Trophoblast cell (in vitro differentiated cells and primary cell): ENCODE measurements around the gene PARD6A.

Experiments used
- DNase-seq, 2 donors: peaks; one replicate each; pipeline ENCODE4 v3.0.0-alpha.2; 2016
- H2AFZ ChIP-seq: 2 replicates; pipeline ENCODE4 v1.6.1; 2013; ENCODE audit warnings: low read length, moderate library complexity, mild to moderate bottlenecking; ENCODE audit not compliant: insufficient read depth, poor library complexity
- H2AK5ac ChIP-seq: 2 replicates; pipeline ENCODE4 v1.6.1; 2013; ENCODE audit warnings: mild to moderate bottlenecking, low read length
- H2BK120ac ChIP-seq: 2 replicates; pipeline ENCODE4 v1.6.1; 2013; ENCODE audit warnings: low read length, mild to moderate bottlenecking, moderate library complexity; ENCODE audit not compliant: insufficient read depth, poor library complexity
- H2BK12ac ChIP-seq: 2 replicates; pipeline ENCODE4 v1.6.1; 2013; ENCODE audit warnings: mild to moderate bottlenecking, low read length, moderate library complexity
- H2BK5ac ChIP-seq: 2 replicates; pipeline ENCODE4 v1.6.1; 2013; ENCODE audit warnings: low read length, low read depth, moderate library complexity, mild to moderate bottlenecking; ENCODE audit not compliant: poor library complexity
- H3K14ac ChIP-seq: 2 replicates; pipeline ENCODE4 v1.6.1; 2013; ENCODE audit warnings: mild to moderate bottlenecking, low read length
- H3K18ac ChIP-seq: 2 replicates; pipeline ENCODE4 v1.6.1; 2013; ENCODE audit warnings: mild to moderate bottlenecking, low read length
- H3K23ac ChIP-seq: 2 replicates; pipeline ENCODE4 v1.6.1; 2013; ENCODE audit warnings: low read length
- H3K27ac ChIP-seq: 2 replicates; pipeline ENCODE4 v1.5.1; 2013; ENCODE audit warnings: low read depth, mild to moderate bottlenecking, inconsistent platforms, low read length, moderate library complexity
- H3K27me3 ChIP-seq: 2 replicates; pipeline ENCODE4 v1.6.1; 2013; ENCODE audit warnings: inconsistent platforms, mild to moderate bottlenecking, low read length, moderate library complexity; ENCODE audit not compliant: insufficient read depth
- H3K36me3 ChIP-seq, 2 experiments: 1 replicate in 1 of 2; 2 replicates in 1 of 2; pipeline ENCODE4 v1.6.1; 2013; ENCODE audit warnings: low read length in 2 of 2, mild to moderate bottlenecking in 2 of 2, moderate library complexity in 1 of 2; ENCODE audit not compliant: insufficient read depth in 2 of 2, control insufficient read depth in 1 of 2
- H3K4ac ChIP-seq: 2 replicates; pipeline ENCODE4 v1.6.1; 2013; ENCODE audit warnings: low read depth, mild to moderate bottlenecking, low read length, moderate library complexity
- H3K4me1 ChIP-seq, 2 experiments: 1 replicate in 1 of 2; 2 replicates in 1 of 2; pipeline ENCODE4 v1.6.1; 2013; ENCODE audit warnings: low read length in 2 of 2, mild to moderate bottlenecking in 2 of 2, moderate library complexity in 1 of 2; ENCODE audit not compliant: insufficient read depth in 2 of 2, control insufficient read depth in 1 of 2
- H3K4me2 ChIP-seq: 2 replicates; pipeline ENCODE4 v1.6.1; 2013; ENCODE audit warnings: inconsistent platforms, mild to moderate bottlenecking, low read length, moderate library complexity
- H3K4me3 ChIP-seq: 2 replicates; pipeline ENCODE4 v1.5.1; 2013; ENCODE audit warnings: mild to moderate bottlenecking, low read depth, low read length, inconsistent platforms
- H3K79me1 ChIP-seq: one replicate; pipeline ENCODE4 v1.6.1; 2013; ENCODE audit warnings: low read length
- H3K79me2 ChIP-seq: 2 replicates; pipeline ENCODE4 v1.6.1; 2013; ENCODE audit warnings: low read length, mild to moderate bottlenecking; ENCODE audit not compliant: control insufficient read depth, insufficient read depth, poor library complexity
- H3K9ac ChIP-seq: 2 replicates; pipeline ENCODE4 v1.6.1; 2013; ENCODE audit warnings: mild to moderate bottlenecking, low read length
- H3K9me3 ChIP-seq: 2 replicates; pipeline ENCODE4 v1.6.1; 2013; ENCODE audit warnings: low read depth, mild to moderate bottlenecking, control low read depth, inconsistent platforms, low read length; ENCODE audit not compliant: insufficient read depth
- H4K12ac ChIP-seq: 2 replicates; pipeline ENCODE4 v1.6.1; 2013; ENCODE audit warnings: low read depth, mild to moderate bottlenecking, low read length, moderate library complexity
- H4K8ac ChIP-seq: 2 replicates; pipeline ENCODE4 v1.6.1; 2013; ENCODE audit warnings: low read depth, mild to moderate bottlenecking, low read length, moderate library complexity
- H4K91ac ChIP-seq: one replicate; pipeline ENCODE4 v1.6.1; 2013; ENCODE audit warnings: low read depth, mild to moderate bottlenecking, low read length, moderate library complexity
- WGBS: extraction: QIAGEN DNeasy Blood & Tissue Kit; methylation state at CpG from one replicate; pipeline ENCODE4 v1.1.7; 2013; ENCODE audit warnings: missing lambda C conversion rate; ENCODE audit not compliant: insufficient read length, insufficient coverage; ENCODE audit errors: extremely low coverage; 5-methylcytosine and 5-hydroxymethylcytosine counted together

Gene PARD6A

GRCh38 chr16:67694611-67695010 lies 33.9 kb downstream of the PARD6A start:
- Histone ChIP-seq H2BK5ac (no peak overlapping the region), H3K4me3 (no peak overlapping the region), H4K91ac (no peak overlapping the region), H2AFZ (no peak overlapping the region), H3K9ac (no peak overlapping the region), H3K4me2 (no peak overlapping the region), H3K79me1 (peaks cover 2% of the 10 kb centered on the region), H3K36me3 (peaks cover 0 to 3% of the 10 kb centered on the region in 2 experiments), H2BK12ac (no peak overlapping the region), H3K9me3 (peaks cover 3% of the 10 kb centered on the region), H3K23ac (no peak overlapping the region), H4K8ac (no peak overlapping the region), H4K12ac (no peak overlapping the region), H3K27me3 (no peaks in the 10 kb centered on the region), H3K4ac (no peak overlapping the region), H2AK5ac (no peak overlapping the region), H3K18ac (no peak overlapping the region), H3K79me2 (no peaks in the 10 kb centered on the region), H3K14ac (no peak overlapping the region), H3K27ac (no peak overlapping the region), H2BK120ac (no peak overlapping the region), H3K4me1 (peaks cover 11 to 13% of the 10 kb centered on the region in 2 experiments)
- no CpG with 5 or more reads among the region's 2 CpGs for WGBS
- no peak for DNase-seq

GRCh38 chr16:67697422-67698185 lies 36.8 kb downstream of the PARD6A start:
- Histone ChIP-seq H3K27me3 (no peaks in the 10 kb centered on the region), H3K9ac (no peak overlapping the region), H4K12ac (no peak overlapping the region), H3K4me3 (no peak overlapping the region), H3K79me1 (peaks cover 2% of the 10 kb centered on the region), H2AK5ac (no peak overlapping the region), H3K23ac (no peak overlapping the region), H3K27ac (peak overlapping the region; percentile 45), H3K4me2 (no peak overlapping the region), H3K4ac (no peak overlapping the region), H2BK120ac (no peak overlapping the region), H4K91ac (peak overlapping the region; percentile 39), H3K14ac (no peak overlapping the region), H2AFZ (no peak overlapping the region), H3K4me1 (peaks cover 11 to 13% of the 10 kb centered on the region in 2 experiments), H3K79me2 (no peaks in the 10 kb centered on the region), H3K9me3 (peaks cover 3% of the 10 kb centered on the region), H3K18ac (peak overlapping the region; percentile 33), H3K36me3 (peaks cover 2 to 3% of the 10 kb centered on the region in 2 experiments), H4K8ac (peak overlapping the region; percentile 7), H2BK12ac (peak overlapping the region; percentile 39), H2BK5ac (no peak overlapping the region)
- WGBS = no CpG with 5 or more reads among the region's 4 CpGs
- DNase-seq = peak; percentile 87 to 91

- H3K9ac ChIP-seq = no peak overlapping the region
- no peak overlapping the region for H3K23ac ChIP-seq
- no CpG with 5 or more reads among the region's 7 CpGs for WGBS
- no peak overlapping the region for H2AK5ac ChIP-seq
- peaks cover 3% of the 10 kb centered on the region for H3K9me3 ChIP-seq
- H3K36me3 ChIP-seq = peaks cover 2 to 3% of the 10 kb centered on the region in 2 experiments
- H2AFZ ChIP-seq = no peak overlapping the region
- no peak overlapping the region for H2BK12ac ChIP-seq
- H2BK5ac ChIP-seq = no peak overlapping the region
- no peak overlapping the region for H4K91ac ChIP-seq
- no peak overlapping the region for H4K12ac ChIP-seq
- H3K18ac ChIP-seq = no peak overlapping the region
- H3K4me3 ChIP-seq = no peak overlapping the region
- peaks cover 2% of the 10 kb centered on the region for H3K79me1 ChIP-seq
- no peak overlapping the region for H3K4me2 ChIP-seq
- peak; percentile 70 to 81 for DNase-seq
- H2BK120ac ChIP-seq = no peak overlapping the region
- peaks cover 11 to 13% of the 10 kb centered on the region in 2 experiments for H3K4me1 ChIP-seq
- H4K8ac ChIP-seq = no peak overlapping the region
- H3K27ac ChIP-seq = no peak overlapping the region
- H3K27me3 ChIP-seq = no peaks in the 10 kb centered on the region
- H3K4ac ChIP-seq = no peak overlapping the region
- no peaks in the 10 kb centered on the region for H3K79me2 ChIP-seq
- H3K14ac ChIP-seq = no peak overlapping the region
These were observed 38.5 kb downstream of the PARD6A start for GRCh38 chr16:67699265-67699664.

- H3K23ac ChIP-seq = no peak overlapping the region
- no peak overlapping the region for H3K4ac ChIP-seq
- H2AK5ac ChIP-seq = no peak overlapping the region
- no peak overlapping the region for H3K18ac ChIP-seq
- peaks cover 2 to 3% of the 10 kb centered on the region in 2 experiments for H3K36me3 ChIP-seq
- H3K27ac ChIP-seq = no peak overlapping the region
- H3K9ac ChIP-seq = no peak overlapping the region
- no peak overlapping the region for H4K12ac ChIP-seq
- no peak overlapping the region for H3K4me3 ChIP-seq
- no peak overlapping the region for H2BK12ac ChIP-seq
- H4K91ac ChIP-seq = no peak overlapping the region
- H3K14ac ChIP-seq = no peak overlapping the region
- no peaks in the 10 kb centered on the region for H3K79me2 ChIP-seq
- no peak overlapping the region for H2AFZ ChIP-seq
- H3K27me3 ChIP-seq = no peaks in the 10 kb centered on the region
- H2BK120ac ChIP-seq = no peak overlapping the region
- H3K4me2 ChIP-seq = no peak overlapping the region
- peaks cover 11 to 13% of the 10 kb centered on the region in 2 experiments for H3K4me1 ChIP-seq
- H2BK5ac ChIP-seq = no peak overlapping the region
- WGBS = no CpG with 5 or more reads among the region's 1 CpG
- peaks cover 2% of the 10 kb centered on the region for H3K79me1 ChIP-seq
- no peak for DNase-seq
- no peak overlapping the region for H4K8ac ChIP-seq
- peaks cover 3% of the 10 kb centered on the region for H3K9me3 ChIP-seq
These were observed 40.7 kb downstream of the PARD6A start for GRCh38 chr16:67701420-67701819.
